ENCODE data around the gene SRPK1.

Gene SRPK1

GRCh38 chr6:35788423-35788982 is 132.4 kb downstream of the SRPK1 start:
- no peak for FAIRE-seq
- DNase-seq (ENCODE audit: extremely low spot score, insufficient read length, low read depth), result no peak

- DNase-seq (ENCODE audit: extremely low spot score, insufficient read length, low read depth) (no peak), FAIRE-seq (no peak)
Measured at GRCh38 chr6:35787266-35788218, 133.4 kb downstream of the SRPK1 start.

GRCh38 chr6:35786810-35787209 is 134.1 kb downstream of the SRPK1 start:
- DNase-seq (ENCODE audit: extremely low spot score, insufficient read length, low read depth), result no peak
- FAIRE-seq, result no peak

- FAIRE-seq (no peak), DNase-seq (ENCODE audit: extremely low spot score, insufficient read length, low read depth) (no peak)
Measured at GRCh38 chr6:35786272-35786671, 134.6 kb downstream of the SRPK1 start.

GRCh38 chr6:35784200-35784599 is 136.7 kb downstream of the SRPK1 start:
- FAIRE-seq (no peak), DNase-seq (ENCODE audit: extremely low spot score, insufficient read length, low read depth) (no peak)

Data from GM18507 (cell line).